ENCODE data around the gene GATAD2B. TPM values are rescaled to one million over a fixed set of nuclear protein-coding genes. Genes with fewer than 3 reads are reported as not detected.

GATAD2B gene
- polyA plus RNA-seq, 2 of the 4 experiments (the other 2 are of a cell fraction) = 4.9 to 8.2 TPM

DNA sequence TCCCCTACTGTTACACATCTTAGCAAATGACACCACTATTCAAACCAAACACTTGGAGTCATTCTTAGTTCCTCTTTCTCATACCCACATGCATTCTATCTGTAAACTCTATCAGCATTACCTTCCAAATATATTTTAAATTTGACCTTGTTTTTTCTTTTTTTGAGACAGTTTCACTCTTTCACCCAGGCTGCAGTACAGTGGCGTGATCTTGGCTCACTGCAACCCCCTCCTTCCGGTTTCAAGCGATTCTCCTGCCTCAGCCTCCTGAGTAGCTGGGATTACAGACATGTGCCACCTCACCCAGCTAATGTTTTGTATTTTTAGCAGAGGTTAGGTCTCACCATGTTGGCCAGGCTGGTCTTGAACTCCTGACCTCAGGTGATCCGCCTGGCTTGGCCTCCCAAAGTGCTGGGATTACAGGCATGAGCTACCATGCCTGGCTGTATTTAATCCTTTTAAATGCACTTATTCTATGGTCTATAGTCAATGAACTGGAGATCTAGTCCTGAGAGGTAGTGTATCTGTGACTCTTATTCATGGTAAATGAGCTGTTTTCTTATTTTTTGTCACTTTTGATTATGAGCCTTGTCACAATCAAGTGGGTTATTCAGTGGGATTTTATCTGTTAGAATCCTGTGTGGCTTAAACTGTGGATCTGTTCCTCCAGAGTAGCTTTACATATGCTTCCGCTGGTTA lies 73.1 kb downstream of the GATAD2B start:
- WGBS (ENCODE audit: missing lambda C conversion rate) = 77% methylated on average over 5 of the region's 5 CpGs
- ATAC-seq (no peak), DNase-seq (ENCODE audit: low read depth in 1 of 2, low spot score in 1 of 2) (no peak), FAIRE-seq (no peak)
- Histone ChIP-seq H3K27ac (no peak overlapping the region), H3K4me2 (no peak overlapping the region), H3K4me3 (no peak overlapping the region), H3K9me3 (no peaks in the 10 kb centered on the region), H3K4me1 (peaks cover 7% of the 10 kb centered on the region; the same call in 2 of the 3 replicates)
- CTCF ChIA-PET = interaction anchor here (0.5 to 2.3 kb wide), 8 partner anchors 16 to 296 kb away, joined by 3 to 7 read pairs (median 3); partner anchors contain the start of genes DENND4B and RAB13
- POLR2A ChIA-PET = no interaction called here
- no peak for TF ChIP-seq HOXB13 (CRISPR knock-in tag; IDR thresholded peaks at IDR 0.05; ENCODE audit: low read depth)
- TF ChIP-seq SREBF2 (IDR thresholded peaks at IDR 0.05) = no peak
- TF ChIP-seq BHLHE40 (IDR thresholded peaks at IDR 0.05; ENCODE audit: low read depth, low read length) = no peak
- no peak for TF ChIP-seq CHD2 (IDR thresholded peaks at IDR 0.05; ENCODE audit: low read length, partially characterized antibody)
- TF ChIP-seq PHF8 (IDR thresholded peaks at IDR 0.05; ENCODE audit: borderline replicate concordance, low read depth) = no peak
- no peak for TF ChIP-seq POLR2A (IDR thresholded peaks at IDR 0.05; ENCODE audit: low read length)
- TF ChIP-seq, protein P1, sequence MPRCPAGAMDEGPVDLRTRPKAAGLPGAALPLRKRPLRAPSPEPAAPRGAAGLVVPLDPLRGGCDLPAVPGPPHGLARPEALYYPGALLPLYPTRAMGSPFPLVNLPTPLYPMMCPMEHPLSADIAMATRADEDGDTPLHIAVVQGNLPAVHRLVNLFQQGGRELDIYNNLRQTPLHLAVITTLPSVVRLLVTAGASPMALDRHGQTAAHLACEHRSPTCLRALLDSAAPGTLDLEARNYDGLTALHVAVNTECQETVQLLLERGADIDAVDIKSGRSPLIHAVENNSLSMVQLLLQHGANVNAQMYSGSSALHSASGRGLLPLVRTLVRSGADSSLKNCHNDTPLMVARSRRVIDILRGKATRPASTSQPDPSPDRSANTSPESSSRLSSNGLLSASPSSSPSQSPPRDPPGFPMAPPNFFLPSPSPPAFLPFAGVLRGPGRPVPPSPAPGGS (IDR thresholded peaks at IDR 0.05) = no peak
- no peak for TF ChIP-seq RFX5 (IDR thresholded peaks at IDR 0.05)
- TF ChIP-seq RCOR1 (IDR thresholded peaks at IDR 0.05; ENCODE audit: low read depth, low read length) = no peak
- TF ChIP-seq CHD4 (IDR thresholded peaks at IDR 0.05; ENCODE audit: borderline replicate concordance) = no peak
- TF ChIP-seq HEYL (CRISPR knock-in tag; IDR thresholded peaks at IDR 0.05) = no peak
- no peak for TF ChIP-seq ZSCAN20 (CRISPR knock-in tag; IDR thresholded peaks at IDR 0.05)
- TF ChIP-seq CBX8 (IDR thresholded peaks at IDR 0.05) = no peak
- TF ChIP-seq JUNB (IDR thresholded peaks at IDR 0.05) = no peak
- no peak for TF ChIP-seq HDAC2 (IDR thresholded peaks at IDR 0.05)
- no peak for TF ChIP-seq ZNF302 (CRISPR knock-in tag; IDR thresholded peaks at IDR 0.05)
- TF ChIP-seq EHF (CRISPR knock-in tag; IDR thresholded peaks at IDR 0.05) = no peak
- TF ChIP-seq ZFP36 (IDR thresholded peaks at IDR 0.05; ENCODE audit: borderline replicate concordance, partially characterized antibody) = no peak

DNA sequence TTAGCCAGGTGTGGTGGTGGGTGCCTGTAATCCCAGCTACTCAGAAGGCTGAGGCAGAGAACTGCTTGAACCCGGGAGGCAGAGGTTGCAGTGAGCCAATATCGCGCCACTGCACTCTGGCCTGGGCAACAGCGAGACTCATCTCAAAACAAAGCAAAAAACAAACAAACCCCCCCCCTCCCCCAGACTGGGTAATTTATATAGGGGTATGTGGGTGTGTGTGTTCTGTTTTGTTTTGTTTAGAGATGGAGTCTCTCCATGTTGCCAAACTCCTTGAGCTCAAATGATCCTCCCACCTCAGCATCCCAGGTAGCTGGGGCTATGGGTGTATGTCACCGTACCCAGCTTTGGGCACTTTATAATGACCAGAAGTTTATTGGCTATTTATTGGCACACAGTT lies 74.0 kb downstream of the GATAD2B start:
- ChIA-PET POLR2A (no interaction called here), CTCF (interaction anchor here (0.9 to 2.3 kb wide), 6 partner anchors 18 to 296 kb away, joined by 3 to 7 read pairs (median 3); partner anchors contain the start of genes DENND4B and RAB13)
- no peak for FAIRE-seq
- H3K4me2 ChIP-seq = no peak overlapping the region
- H3K27ac ChIP-seq = no peak overlapping the region
- 95% methylated on average over 5 of the region's 5 CpGs for WGBS (ENCODE audit: missing lambda C conversion rate)
- DNase-seq (ENCODE audit: low read depth in 1 of 2, low spot score in 1 of 2) = no peak
- peaks cover 7% of the 10 kb centered on the region; the same call in 2 of the 3 replicates for H3K4me1 ChIP-seq
- no peak overlapping the region for H3K4me3 ChIP-seq
- H3K9me3 ChIP-seq = no peaks in the 10 kb centered on the region
- 0 out of 6 replicates have a peak, but pooled peaks of 1 of the 2 experiments have one; percentile 8 for ATAC-seq
- TF ChIP-seq RNF2 (IDR thresholded peaks at IDR 0.05; ENCODE audit: borderline replicate concordance, low read depth) (no peak), EHF (CRISPR knock-in tag; IDR thresholded peaks at IDR 0.05) (no peak), SREBF2 (IDR thresholded peaks at IDR 0.05) (no peak), FOSB (CRISPR knock-in tag; IDR thresholded peaks at IDR 0.05) (no peak), ZC3H11A (IDR thresholded peaks at IDR 0.05) (no peak), JUNB (IDR thresholded peaks at IDR 0.05) (no peak), ZFP36 (IDR thresholded peaks at IDR 0.05; ENCODE audit: borderline replicate concordance, partially characterized antibody) (no peak), RARB (CRISPR knock-in tag; IDR thresholded peaks at IDR 0.05) (no peak), RFX5 (IDR thresholded peaks at IDR 0.05) (no peak), CHD2 (IDR thresholded peaks at IDR 0.05; ENCODE audit: low read length, partially characterized antibody) (no peak), HOXA7 (CRISPR knock-in tag; IDR thresholded peaks at IDR 0.05) (no peak)
- TF ChIP-seq, protein P2, sequence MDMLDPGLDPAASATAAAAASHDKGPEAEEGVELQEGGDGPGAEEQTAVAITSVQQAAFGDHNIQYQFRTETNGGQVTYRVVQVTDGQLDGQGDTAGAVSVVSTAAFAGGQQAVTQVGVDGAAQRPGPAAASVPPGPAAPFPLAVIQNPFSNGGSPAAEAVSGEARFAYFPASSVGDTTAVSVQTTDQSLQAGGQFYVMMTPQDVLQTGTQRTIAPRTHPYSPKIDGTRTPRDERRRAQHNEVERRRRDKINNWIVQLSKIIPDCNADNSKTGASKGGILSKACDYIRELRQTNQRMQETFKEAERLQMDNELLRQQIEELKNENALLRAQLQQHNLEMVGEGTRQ (IDR thresholded peaks at IDR 0.05) = no peak
- TF ChIP-seq, protein P1 (IDR thresholded peaks at IDR 0.05) = no peak
- TF ChIP-seq, protein P3, sequence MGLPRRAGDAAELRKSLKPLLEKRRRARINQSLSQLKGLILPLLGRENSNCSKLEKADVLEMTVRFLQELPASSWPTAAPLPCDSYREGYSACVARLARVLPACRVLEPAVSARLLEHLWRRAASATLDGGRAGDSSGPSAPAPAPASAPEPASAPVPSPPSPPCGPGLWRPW (IDR thresholded peaks at IDR 0.05) = no peak
- TF ChIP-seq, protein P4, sequence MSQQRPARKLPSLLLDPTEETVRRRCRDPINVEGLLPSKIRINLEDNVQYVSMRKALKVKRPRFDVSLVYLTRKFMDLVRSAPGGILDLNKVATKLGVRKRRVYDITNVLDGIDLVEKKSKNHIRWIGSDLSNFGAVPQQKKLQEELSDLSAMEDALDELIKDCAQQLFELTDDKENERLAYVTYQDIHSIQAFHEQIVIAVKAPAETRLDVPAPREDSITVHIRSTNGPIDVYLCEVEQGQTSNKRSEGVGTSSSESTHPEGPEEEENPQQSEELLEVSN (IDR thresholded peaks at IDR 0.05; ENCODE audit: borderline replicate concordance, low read depth) = no peak
- TF ChIP-seq, protein P5, sequence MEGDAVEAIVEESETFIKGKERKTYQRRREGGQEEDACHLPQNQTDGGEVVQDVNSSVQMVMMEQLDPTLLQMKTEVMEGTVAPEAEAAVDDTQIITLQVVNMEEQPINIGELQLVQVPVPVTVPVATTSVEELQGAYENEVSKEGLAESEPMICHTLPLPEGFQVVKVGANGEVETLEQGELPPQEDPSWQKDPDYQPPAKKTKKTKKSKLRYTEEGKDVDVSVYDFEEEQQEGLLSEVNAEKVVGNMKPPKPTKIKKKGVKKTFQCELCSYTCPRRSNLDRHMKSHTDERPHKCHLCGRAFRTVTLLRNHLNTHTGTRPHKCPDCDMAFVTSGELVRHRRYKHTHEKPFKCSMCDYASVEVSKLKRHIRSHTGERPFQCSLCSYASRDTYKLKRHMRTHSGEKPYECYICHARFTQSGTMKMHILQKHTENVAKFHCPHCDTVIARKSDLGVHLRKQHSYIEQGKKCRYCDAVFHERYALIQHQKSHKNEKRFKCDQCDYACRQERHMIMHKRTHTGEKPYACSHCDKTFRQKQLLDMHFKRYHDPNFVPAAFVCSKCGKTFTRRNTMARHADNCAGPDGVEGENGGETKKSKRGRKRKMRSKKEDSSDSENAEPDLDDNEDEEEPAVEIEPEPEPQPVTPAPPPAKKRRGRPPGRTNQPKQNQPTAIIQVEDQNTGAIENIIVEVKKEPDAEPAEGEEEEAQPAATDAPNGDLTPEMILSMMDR (IDR thresholded peaks at IDR 0.05) = no peak
